ENCODE measurements around the gene CTAG2.

CTAG2 gene

Small RNA genes within 50 kb of the gene (small RNA-seq; reads per million reads assigned to genes)
- gene AC244090.1 (0 reads per million in 2 experiments), gene AC244107.2 (0 reads per million in 2 experiments)
